ENCODE data around the gene DSCAM. TPM values are rescaled to one million over a fixed set of nuclear protein-coding genes. Genes with fewer than 3 reads are reported as not detected.

DSCAM gene
- total RNA-seq, 1 donor from 2014 or later: 0.06 TPM

- no peak for DNase-seq (ENCODE audit: low read depth)
- TF ChIP-seq, protein P1, sequence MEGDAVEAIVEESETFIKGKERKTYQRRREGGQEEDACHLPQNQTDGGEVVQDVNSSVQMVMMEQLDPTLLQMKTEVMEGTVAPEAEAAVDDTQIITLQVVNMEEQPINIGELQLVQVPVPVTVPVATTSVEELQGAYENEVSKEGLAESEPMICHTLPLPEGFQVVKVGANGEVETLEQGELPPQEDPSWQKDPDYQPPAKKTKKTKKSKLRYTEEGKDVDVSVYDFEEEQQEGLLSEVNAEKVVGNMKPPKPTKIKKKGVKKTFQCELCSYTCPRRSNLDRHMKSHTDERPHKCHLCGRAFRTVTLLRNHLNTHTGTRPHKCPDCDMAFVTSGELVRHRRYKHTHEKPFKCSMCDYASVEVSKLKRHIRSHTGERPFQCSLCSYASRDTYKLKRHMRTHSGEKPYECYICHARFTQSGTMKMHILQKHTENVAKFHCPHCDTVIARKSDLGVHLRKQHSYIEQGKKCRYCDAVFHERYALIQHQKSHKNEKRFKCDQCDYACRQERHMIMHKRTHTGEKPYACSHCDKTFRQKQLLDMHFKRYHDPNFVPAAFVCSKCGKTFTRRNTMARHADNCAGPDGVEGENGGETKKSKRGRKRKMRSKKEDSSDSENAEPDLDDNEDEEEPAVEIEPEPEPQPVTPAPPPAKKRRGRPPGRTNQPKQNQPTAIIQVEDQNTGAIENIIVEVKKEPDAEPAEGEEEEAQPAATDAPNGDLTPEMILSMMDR (conservative IDR thresholded peaks at IDR 0.05; ENCODE audit: low read depth, low read length): no peak
- H3K4me3 ChIP-seq (ENCODE audit: low read depth, low read length): no peak overlapping the region
Observed at GRCh38 chr21:40060083-40060677, 786.8 kb downstream of the DSCAM start.

DNA sequence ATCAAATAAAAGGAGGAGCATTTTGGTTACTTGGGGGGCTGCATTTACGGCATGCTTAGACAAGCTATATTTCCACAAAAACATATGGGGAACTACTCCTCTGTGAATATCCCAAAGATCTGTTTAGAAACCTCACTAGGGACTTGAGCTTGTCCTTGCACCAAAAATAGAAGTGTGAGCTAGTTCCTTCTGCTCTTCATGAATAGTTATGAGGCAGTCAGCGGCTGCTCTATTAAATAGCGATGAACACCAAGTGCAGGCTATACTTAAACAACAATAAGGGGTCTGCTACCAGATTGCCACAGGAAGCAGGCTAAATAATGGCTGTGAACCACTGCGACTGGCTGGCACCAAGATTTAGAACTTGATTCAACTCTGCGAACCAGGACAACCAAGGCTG, 789.6 kb downstream of the DSCAM start:
- no peak overlapping the region for H3K4me3 ChIP-seq (ENCODE audit: low read depth, low read length)
- TF ChIP-seq, protein P1 (conservative IDR thresholded peaks at IDR 0.05; ENCODE audit: low read depth, low read length): no peak
- no peak for DNase-seq (ENCODE audit: low read depth)

- no peak overlapping the region for H3K4me3 ChIP-seq (ENCODE audit: low read depth, low read length)
- TF ChIP-seq, protein P1 (conservative IDR thresholded peaks at IDR 0.05; ENCODE audit: low read depth, low read length): no peak
- DNase-seq (ENCODE audit: low read depth): no peak
Observed at GRCh38 chr21:40056031-40056430, 790.9 kb downstream of the DSCAM start.

DNA sequence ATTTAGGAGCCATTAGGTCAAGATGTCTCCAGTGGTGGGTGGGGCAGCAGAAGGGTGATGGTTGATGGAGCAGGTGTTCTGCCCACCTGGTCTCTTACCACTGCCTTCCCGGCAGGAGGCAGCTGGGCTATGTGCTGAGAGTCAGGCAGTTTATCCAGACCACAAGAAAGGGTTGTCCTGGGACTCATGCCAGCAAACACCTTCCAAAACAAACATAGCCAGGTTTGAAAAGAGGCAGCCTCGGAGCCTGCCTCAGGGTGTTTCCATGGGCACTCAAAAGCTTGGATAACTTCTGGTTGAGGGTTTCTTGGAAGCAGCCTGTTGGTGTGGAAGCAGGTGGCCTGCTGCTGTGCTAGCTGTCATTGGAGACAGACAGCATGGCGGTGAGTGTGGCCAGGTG, 792.6 kb downstream of the DSCAM start:
- DNase-seq (ENCODE audit: low read depth): no peak

GRCh38 chr21:40053007-40053406, 794.0 kb downstream of the DSCAM start:
- TF ChIP-seq, protein P1 (conservative IDR thresholded peaks at IDR 0.05; ENCODE audit: low read depth, low read length): no peak
- DNase-seq (ENCODE audit: low read depth): no peak
- H3K4me3 ChIP-seq (ENCODE audit: low read depth, low read length): no peak overlapping the region

More for the DNA sequence above, 792.6 kb downstream of the DSCAM start:
- H3K4me3 ChIP-seq (ENCODE audit: low read depth, low read length): no peak overlapping the region
- TF ChIP-seq, protein P1 (conservative IDR thresholded peaks at IDR 0.05; ENCODE audit: low read depth, low read length): no peak

DNA sequence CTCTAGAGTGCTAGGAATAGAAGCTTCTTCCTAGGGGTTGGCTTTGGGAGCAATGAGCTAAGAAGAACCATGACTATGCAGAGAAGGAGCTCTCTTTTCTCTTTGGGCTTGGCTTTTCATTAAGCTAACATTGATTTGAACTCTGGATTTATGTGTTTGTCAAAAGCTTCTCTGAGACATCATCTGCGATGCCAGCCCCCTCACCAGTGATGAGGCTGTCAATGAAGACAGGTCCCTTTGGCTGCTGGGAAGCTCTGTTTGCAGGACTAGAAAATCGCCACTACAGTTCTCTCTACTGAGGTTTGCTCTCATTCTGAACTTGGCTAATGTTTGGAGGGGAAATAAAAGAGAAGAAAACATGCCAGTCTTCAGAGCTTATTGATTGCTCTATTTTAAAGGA, 794.7 kb downstream of the DSCAM start:
- no peak overlapping the region for H3K4me3 ChIP-seq (ENCODE audit: low read depth, low read length)
- no peak for DNase-seq (ENCODE audit: low read depth)
- TF ChIP-seq, protein P1 (conservative IDR thresholded peaks at IDR 0.05; ENCODE audit: low read depth, low read length): no peak

DNA sequence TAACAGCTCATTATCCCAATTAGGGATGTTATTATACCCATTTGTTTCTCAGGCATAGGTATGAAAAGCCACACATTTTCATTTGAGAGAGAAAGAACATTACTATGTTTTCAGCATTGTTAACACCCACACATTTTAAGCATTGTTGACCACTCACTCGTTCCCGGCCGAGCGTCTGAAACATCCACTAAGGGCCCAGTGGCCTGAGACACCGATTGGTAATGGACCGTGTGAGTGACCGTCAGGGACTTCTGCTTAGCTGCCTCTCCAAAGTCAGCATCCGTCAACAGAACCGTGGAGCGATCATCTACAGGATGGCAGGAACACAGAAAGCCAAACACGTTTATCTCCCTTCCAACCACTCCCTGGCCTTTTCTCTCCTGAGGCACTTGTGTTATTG, 795.2 kb downstream of the DSCAM start:
- no peak overlapping the region for H3K4me3 ChIP-seq (ENCODE audit: low read depth, low read length)
- DNase-seq (ENCODE audit: low read depth): no peak
- TF ChIP-seq, protein P1 (conservative IDR thresholded peaks at IDR 0.05; ENCODE audit: low read depth, low read length): no peak

All from epithelial cell of proximal tubule (primary cell).